ENCODE measurements around the gene FKRP. TPM values are rescaled to one million over a fixed set of nuclear protein-coding genes. Genes with fewer than 3 reads are reported as not detected.

The FKRP gene
- total RNA-seq, 1 donor from 2014 or later: 37.7 TPM

DNA sequence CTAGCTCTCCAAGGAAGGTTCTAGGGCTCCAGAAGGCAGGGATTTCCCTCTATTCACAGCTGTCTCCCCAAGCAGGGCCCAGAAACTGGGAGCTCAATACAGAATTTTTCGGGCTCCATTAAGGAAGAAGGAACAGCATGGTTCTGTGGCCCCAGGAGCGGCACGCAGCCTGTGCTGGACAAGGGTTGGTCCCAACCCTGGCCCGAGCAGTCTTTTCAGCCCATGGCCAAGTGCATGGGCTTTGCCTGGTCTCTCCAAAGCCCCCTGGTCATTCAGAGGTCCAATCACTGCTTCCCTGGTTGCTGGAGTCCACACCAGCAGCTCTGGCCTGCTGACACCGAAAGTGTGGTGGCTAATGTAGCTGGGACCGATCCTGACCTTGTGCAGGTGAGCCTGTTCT is 22.4 kb upstream of the FKRP start:
- DNase-seq (ENCODE audit: extremely low spot score, unreplicated experiment): no peak
- H3K4me1 Mint-ChIP-seq (ENCODE audit: unreplicated experiment): peaks cover 2% of the 10 kb centered on the region
- TF ChIP-seq, protein P1, sequence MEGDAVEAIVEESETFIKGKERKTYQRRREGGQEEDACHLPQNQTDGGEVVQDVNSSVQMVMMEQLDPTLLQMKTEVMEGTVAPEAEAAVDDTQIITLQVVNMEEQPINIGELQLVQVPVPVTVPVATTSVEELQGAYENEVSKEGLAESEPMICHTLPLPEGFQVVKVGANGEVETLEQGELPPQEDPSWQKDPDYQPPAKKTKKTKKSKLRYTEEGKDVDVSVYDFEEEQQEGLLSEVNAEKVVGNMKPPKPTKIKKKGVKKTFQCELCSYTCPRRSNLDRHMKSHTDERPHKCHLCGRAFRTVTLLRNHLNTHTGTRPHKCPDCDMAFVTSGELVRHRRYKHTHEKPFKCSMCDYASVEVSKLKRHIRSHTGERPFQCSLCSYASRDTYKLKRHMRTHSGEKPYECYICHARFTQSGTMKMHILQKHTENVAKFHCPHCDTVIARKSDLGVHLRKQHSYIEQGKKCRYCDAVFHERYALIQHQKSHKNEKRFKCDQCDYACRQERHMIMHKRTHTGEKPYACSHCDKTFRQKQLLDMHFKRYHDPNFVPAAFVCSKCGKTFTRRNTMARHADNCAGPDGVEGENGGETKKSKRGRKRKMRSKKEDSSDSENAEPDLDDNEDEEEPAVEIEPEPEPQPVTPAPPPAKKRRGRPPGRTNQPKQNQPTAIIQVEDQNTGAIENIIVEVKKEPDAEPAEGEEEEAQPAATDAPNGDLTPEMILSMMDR (IDR thresholded peaks at IDR 0.05): no peak
- H3K27ac Mint-ChIP-seq (ENCODE audit: unreplicated experiment): no peak overlapping the region
- H3K27me3 Mint-ChIP-seq (ENCODE audit: unreplicated experiment): no peaks in the 10 kb centered on the region
- H3K9me3 Mint-ChIP-seq (ENCODE audit: unreplicated experiment): no peaks in the 10 kb centered on the region
- H3K36me3 Mint-ChIP-seq (ENCODE audit: unreplicated experiment): peaks cover 27% of the 10 kb centered on the region
- H3K4me3 Mint-ChIP-seq (ENCODE audit: unreplicated experiment): no peak overlapping the region

DNA sequence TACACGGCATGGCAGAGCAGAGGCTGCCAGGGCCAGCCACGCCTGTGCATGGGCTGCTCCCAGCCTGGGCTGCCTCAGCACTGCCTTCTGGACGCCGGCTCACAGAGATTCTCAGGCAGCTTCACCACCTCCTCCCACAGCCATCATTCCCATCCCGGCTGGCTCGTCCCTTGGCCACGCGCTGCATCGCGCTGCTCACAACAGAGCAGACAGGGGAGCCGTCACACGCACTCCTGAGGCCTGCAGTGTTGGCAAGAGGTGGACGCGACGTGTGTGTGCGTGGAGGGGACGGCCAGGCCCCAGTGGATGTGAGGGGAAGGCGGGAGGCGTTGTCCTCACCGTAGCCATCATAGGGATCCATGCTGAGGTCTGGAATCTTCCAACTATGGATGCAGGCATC is 21.4 kb upstream of the FKRP start:
- Mint-ChIP-seq H3K4me1 (ENCODE audit: unreplicated experiment) (peaks cover 8% of the 10 kb centered on the region), H3K4me3 (ENCODE audit: unreplicated experiment) (no peak overlapping the region), H3K27me3 (ENCODE audit: unreplicated experiment) (no peaks in the 10 kb centered on the region), H3K9me3 (ENCODE audit: unreplicated experiment) (no peaks in the 10 kb centered on the region), H3K27ac (ENCODE audit: unreplicated experiment) (no peak overlapping the region), H3K36me3 (ENCODE audit: unreplicated experiment) (peaks cover 37% of the 10 kb centered on the region)
- TF ChIP-seq, protein P1 (IDR thresholded peaks at IDR 0.05): no peak
- DNase-seq (ENCODE audit: extremely low spot score, unreplicated experiment): no peak

- no peaks in the 10 kb centered on the region for H3K9me3 Mint-ChIP-seq (ENCODE audit: unreplicated experiment)
- H3K4me3 Mint-ChIP-seq (ENCODE audit: unreplicated experiment): no peak overlapping the region
- H3K4me1 Mint-ChIP-seq (ENCODE audit: unreplicated experiment): peaks cover 8% of the 10 kb centered on the region
- peaks cover 39% of the 10 kb centered on the region for H3K36me3 Mint-ChIP-seq (ENCODE audit: unreplicated experiment)
- H3K27me3 Mint-ChIP-seq (ENCODE audit: unreplicated experiment): no peaks in the 10 kb centered on the region
- H3K27ac Mint-ChIP-seq (ENCODE audit: unreplicated experiment): no peak overlapping the region
- TF ChIP-seq, protein P1 (IDR thresholded peaks at IDR 0.05): no peak
- DNase-seq (ENCODE audit: extremely low spot score, unreplicated experiment): no peak
Measured at GRCh38 chr19:46725036-46725820, 20.6 kb upstream of the FKRP start.

- Mint-ChIP-seq H3K27ac (ENCODE audit: unreplicated experiment) (no peak overlapping the region), H3K9me3 (ENCODE audit: unreplicated experiment) (no peaks in the 10 kb centered on the region), H3K27me3 (ENCODE audit: unreplicated experiment) (no peaks in the 10 kb centered on the region), H3K36me3 (ENCODE audit: unreplicated experiment) (peaks cover 38% of the 10 kb centered on the region), H3K4me3 (ENCODE audit: unreplicated experiment) (no peak overlapping the region), H3K4me1 (ENCODE audit: unreplicated experiment) (peaks cover 11% of the 10 kb centered on the region)
- TF ChIP-seq, protein P1 (IDR thresholded peaks at IDR 0.05): no peak
- DNase-seq (ENCODE audit: extremely low spot score, unreplicated experiment): no peak
Measured at GRCh38 chr19:46725859-46726393, 19.9 kb upstream of the FKRP start.

GRCh38 chr19:46726551-46726950 is 19.3 kb upstream of the FKRP start:
- DNase-seq (ENCODE audit: extremely low spot score, unreplicated experiment): no peak
- H3K27me3 Mint-ChIP-seq (ENCODE audit: unreplicated experiment): no peaks in the 10 kb centered on the region
- peaks cover 17% of the 10 kb centered on the region for H3K4me1 Mint-ChIP-seq (ENCODE audit: unreplicated experiment)
- TF ChIP-seq, protein P1 (IDR thresholded peaks at IDR 0.05): no peak
- no peaks in the 10 kb centered on the region for H3K9me3 Mint-ChIP-seq (ENCODE audit: unreplicated experiment)
- H3K36me3 Mint-ChIP-seq (ENCODE audit: unreplicated experiment): peaks cover 36% of the 10 kb centered on the region
- H3K27ac Mint-ChIP-seq (ENCODE audit: unreplicated experiment): no peak overlapping the region
- H3K4me3 Mint-ChIP-seq (ENCODE audit: unreplicated experiment): no peak overlapping the region

Data from osteocyte (in vitro differentiated cells).